ENCODE measurements around the gene IGSF21. TPM values are rescaled to one million over a fixed set of nuclear protein-coding genes. Genes with fewer than 3 reads are reported as not detected.

The IGSF21 gene
- polyA plus RNA-seq, 1 donor (not counting 4 experiments of a cell fraction or from before 2014, with no cell fraction given), result not detected

DNA sequence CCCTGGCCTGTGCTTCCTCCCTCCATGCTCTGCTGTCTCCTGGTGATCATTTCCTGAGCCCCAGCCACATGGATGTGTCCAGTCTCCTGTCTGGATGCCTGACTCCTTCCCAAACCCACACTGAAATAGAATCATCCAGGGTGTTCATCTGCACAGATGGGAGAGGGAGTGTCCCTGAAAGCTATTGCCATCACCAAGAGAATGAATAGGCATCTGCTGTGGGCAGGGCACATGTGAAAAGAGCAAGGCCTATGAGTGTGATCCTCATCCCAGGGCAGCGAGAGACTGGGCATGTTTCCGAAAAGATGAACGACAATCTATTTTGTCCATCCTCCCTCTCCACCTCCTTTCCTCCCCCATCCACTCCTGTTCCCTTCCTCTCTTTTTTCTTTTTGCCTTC, 5.0 kb downstream of the IGSF21 start:
- no peak overlapping the region for H2AFZ ChIP-seq (ENCODE audit: control insufficient read depth, low read length)
- H3K9me1 ChIP-seq (ENCODE audit: control insufficient read depth, extremely low read depth, insufficient read depth, low read length), result no peaks in the 10 kb centered on the region
- no peak for DNase-seq (ENCODE audit: low read depth, low spot score)
- TF ChIP-seq, protein P1, sequence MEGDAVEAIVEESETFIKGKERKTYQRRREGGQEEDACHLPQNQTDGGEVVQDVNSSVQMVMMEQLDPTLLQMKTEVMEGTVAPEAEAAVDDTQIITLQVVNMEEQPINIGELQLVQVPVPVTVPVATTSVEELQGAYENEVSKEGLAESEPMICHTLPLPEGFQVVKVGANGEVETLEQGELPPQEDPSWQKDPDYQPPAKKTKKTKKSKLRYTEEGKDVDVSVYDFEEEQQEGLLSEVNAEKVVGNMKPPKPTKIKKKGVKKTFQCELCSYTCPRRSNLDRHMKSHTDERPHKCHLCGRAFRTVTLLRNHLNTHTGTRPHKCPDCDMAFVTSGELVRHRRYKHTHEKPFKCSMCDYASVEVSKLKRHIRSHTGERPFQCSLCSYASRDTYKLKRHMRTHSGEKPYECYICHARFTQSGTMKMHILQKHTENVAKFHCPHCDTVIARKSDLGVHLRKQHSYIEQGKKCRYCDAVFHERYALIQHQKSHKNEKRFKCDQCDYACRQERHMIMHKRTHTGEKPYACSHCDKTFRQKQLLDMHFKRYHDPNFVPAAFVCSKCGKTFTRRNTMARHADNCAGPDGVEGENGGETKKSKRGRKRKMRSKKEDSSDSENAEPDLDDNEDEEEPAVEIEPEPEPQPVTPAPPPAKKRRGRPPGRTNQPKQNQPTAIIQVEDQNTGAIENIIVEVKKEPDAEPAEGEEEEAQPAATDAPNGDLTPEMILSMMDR (optimal IDR thresholded peaks at IDR 0.05 in 1 of 3, IDR thresholded peaks at IDR 0.05 in 1 of 3, conservative IDR thresholded peaks at IDR 0.05 in 1 of 3; ENCODE audit: extremely low read depth in 1 of 3, insufficient read depth in 2 of 3, low read length in 3 of 3), result no peak
- TF ChIP-seq EZH2 (IDR thresholded peaks at IDR 0.05; ENCODE audit: low read length), result no peak
- no peaks in the 10 kb centered on the region for H3K4me1 ChIP-seq (ENCODE audit: control insufficient read depth, extremely low read depth, insufficient read depth, low read length)
- no peak overlapping the region for H3K4me2 ChIP-seq (ENCODE audit: control insufficient read depth, extremely low read depth, insufficient read depth, low read depth, low read length)
- no peaks in the 10 kb centered on the region for H4K20me1 ChIP-seq (ENCODE audit: control insufficient read depth, extremely low read depth, insufficient read depth, low read length)
- H3K36me3 ChIP-seq (ENCODE audit: control insufficient read depth in 2 of 2, extremely low read depth in 1 of 2, insufficient read depth in 2 of 2, low read length in 2 of 2), result no peaks in the 10 kb centered on the region
- H3K4me3 ChIP-seq (ENCODE audit: control insufficient read depth in 2 of 3, extremely low read depth in 1 of 3, insufficient read depth in 2 of 3, low read depth in 1 of 3, low read length in 3 of 3), result no peak overlapping the region
- peaks cover 46% of the 10 kb centered on the region for H3K27me3 ChIP-seq (ENCODE audit: control insufficient read depth, extremely low read depth, insufficient read depth, low read length)
- H3K9me3 ChIP-seq (ENCODE audit: control insufficient read depth, low read depth, low read length), result no peaks in the 10 kb centered on the region
- no peaks in the 10 kb centered on the region for H3K79me2 ChIP-seq (ENCODE audit: control insufficient read depth, insufficient read depth, low read length)
- no peak overlapping the region for H3K27ac ChIP-seq (ENCODE audit: control insufficient read depth, insufficient read depth, low read length)
- dilution Hi-C loops (cut with MboI; ENCODE audit: extremely low pct_ligation_motif_present, low sequenced_read_pairs), result no loop called here
- FAIRE-seq, result no peak
- no peak overlapping the region for H3K9ac ChIP-seq (ENCODE audit: control insufficient read depth, extremely low read depth, insufficient read depth, low read length)

DNA sequence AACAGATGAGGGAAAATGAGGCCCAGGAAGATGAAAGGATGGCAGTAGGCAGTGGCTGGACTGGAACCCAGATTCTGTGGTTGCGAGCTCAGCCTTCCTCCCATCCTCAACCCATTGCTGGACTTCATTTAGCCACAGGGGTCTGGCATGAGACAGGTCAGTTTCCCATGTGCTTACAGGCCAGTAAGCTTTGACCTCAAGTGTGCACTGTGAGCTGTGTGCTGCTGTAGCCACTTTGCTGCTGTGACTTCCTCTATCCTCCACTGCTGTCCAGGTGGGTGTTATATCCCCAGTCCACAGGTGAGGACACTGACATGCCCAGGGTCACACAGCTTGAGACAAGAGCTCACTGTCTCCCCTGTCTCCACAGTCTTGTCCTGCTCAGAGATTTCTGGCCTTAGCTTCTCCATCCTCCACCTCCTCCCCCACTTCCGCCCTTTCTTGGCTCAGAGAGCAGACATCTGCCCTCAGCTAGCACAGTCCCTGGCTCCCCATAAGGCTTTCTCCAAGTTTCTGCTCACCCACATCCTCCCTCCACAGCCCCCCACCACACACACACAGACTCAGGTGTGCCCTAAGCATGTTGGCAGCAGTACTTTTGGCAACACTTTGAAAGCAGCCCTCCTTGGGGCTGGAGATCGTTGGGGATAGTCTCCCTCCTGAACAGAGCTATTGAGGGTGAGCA, 7.3 kb downstream of the IGSF21 start:
- H3K27ac ChIP-seq (ENCODE audit: control insufficient read depth, insufficient read depth, low read length), result no peak overlapping the region
- H3K4me2 ChIP-seq (ENCODE audit: control insufficient read depth, extremely low read depth, insufficient read depth, low read depth, low read length), result no peak overlapping the region
- no peaks in the 10 kb centered on the region for H3K4me1 ChIP-seq (ENCODE audit: control insufficient read depth, extremely low read depth, insufficient read depth, low read length)
- no peaks in the 10 kb centered on the region for H3K36me3 ChIP-seq (ENCODE audit: control insufficient read depth in 2 of 2, extremely low read depth in 1 of 2, insufficient read depth in 2 of 2, low read length in 2 of 2)
- no peak overlapping the region for H3K4me3 ChIP-seq (ENCODE audit: control insufficient read depth in 2 of 3, extremely low read depth in 1 of 3, insufficient read depth in 2 of 3, low read depth in 1 of 3, low read length in 3 of 3)
- H4K20me1 ChIP-seq (ENCODE audit: control insufficient read depth, extremely low read depth, insufficient read depth, low read length), result no peaks in the 10 kb centered on the region
- no peak overlapping the region for H3K9ac ChIP-seq (ENCODE audit: control insufficient read depth, extremely low read depth, insufficient read depth, low read length)
- dilution Hi-C loops (cut with MboI; ENCODE audit: extremely low pct_ligation_motif_present, low sequenced_read_pairs), result no loop called here
- no peak for TF ChIP-seq EZH2 (IDR thresholded peaks at IDR 0.05; ENCODE audit: low read length)
- TF ChIP-seq, protein P1 (optimal IDR thresholded peaks at IDR 0.05 in 1 of 3, IDR thresholded peaks at IDR 0.05 in 1 of 3, conservative IDR thresholded peaks at IDR 0.05 in 1 of 3; ENCODE audit: extremely low read depth in 1 of 3, insufficient read depth in 2 of 3, low read length in 3 of 3), result no peak
- no peak for FAIRE-seq
- peaks cover 31% of the 10 kb centered on the region for H3K27me3 ChIP-seq (ENCODE audit: control insufficient read depth, extremely low read depth, insufficient read depth, low read length)
- H3K9me1 ChIP-seq (ENCODE audit: control insufficient read depth, extremely low read depth, insufficient read depth, low read length), result no peaks in the 10 kb centered on the region
- H3K9me3 ChIP-seq (ENCODE audit: control insufficient read depth, low read depth, low read length), result no peaks in the 10 kb centered on the region
- DNase-seq (ENCODE audit: low read depth, low spot score), result no peak
- H3K79me2 ChIP-seq (ENCODE audit: control insufficient read depth, insufficient read depth, low read length), result no peaks in the 10 kb centered on the region
- H2AFZ ChIP-seq (ENCODE audit: control insufficient read depth, low read length), result no peak overlapping the region

All from keratinocyte (primary cell).